HepG2 (cell line): ENCODE data around the gene LTB4R2. TPM values are rescaled to one million over a fixed set of nuclear protein-coding genes. Genes with fewer than 3 reads are reported as not detected.

ENCODE experiments used
- BRF2 ChIP-seq: sonication (generic); formaldehyde crosslinking; IDR thresholded peaks from 2 replicates; pipeline ENCODE4 v1.8.1; 2022; ENCODE audit warnings: mild to moderate bottlenecking, missing genetic modification reagents
- CBX1 ChIP-seq: IDR thresholded peaks from one replicate; pipeline ENCODE4 v1.6.1; 2016; ENCODE audit warnings: antibody characterized with exemption, low read depth
- GATAD2A ChIP-seq: IDR thresholded peaks from 2 replicates; pipeline ENCODE4 v1.6.1; 2016
- HMG20A ChIP-seq: IDR thresholded peaks from 2 replicates; pipeline ENCODE4 v1.6.1; 2016; ENCODE audit warnings: borderline replicate concordance
- HOXA9 ChIP-seq: sonication (generic); formaldehyde crosslinking; IDR thresholded peaks from 2 replicates; pipeline ENCODE4 v1.8.1; 2022; ENCODE audit warnings: missing genetic modification reagents, mild to moderate bottlenecking, moderate library complexity, borderline replicate concordance
- LCORL ChIP-seq, 2 experiments: fragments of 450-650 bp in 1 of 2; sonication (generic) in 1 of 2; formaldehyde crosslinking in 1 of 2; IDR thresholded peaks; 2 replicates each; pipeline versions ENCODE4 v1.5.0 to v1.6.1; 2017 to 2020; ENCODE audit warnings: antibody characterized with exemption in 1 of 2, missing genetic modification reagents in 1 of 2
- MLX ChIP-seq: IDR thresholded peaks from 2 replicates; pipeline ENCODE4 v1.6.1; 2016
- NFATC3 ChIP-seq: sonication (generic); formaldehyde crosslinking; IDR thresholded peaks from 2 replicates; pipeline ENCODE4 v1.5.1; 2020; ENCODE audit warnings: mild to moderate bottlenecking, missing genetic modification reagents
- NRL ChIP-seq: sonication (generic); formaldehyde crosslinking; IDR thresholded peaks from 2 replicates; pipeline ENCODE4 v1.5.0; 2020; ENCODE audit warnings: missing genetic modification reagents, mild to moderate bottlenecking, moderate library complexity, borderline replicate concordance
- PCBP2 ChIP-seq: fragments of 200-400 bp; formaldehyde crosslinking; optimal IDR thresholded peaks from 2 replicates; pipeline ENCODE3; 2018; ENCODE audit warnings: low read length, low read depth; ENCODE audit not compliant: poor library complexity, severe bottlenecking
- PHF20 ChIP-seq: sonication (generic); formaldehyde crosslinking; IDR thresholded peaks from 2 replicates; pipeline ENCODE4 v1.5.0; 2020; ENCODE audit warnings: mild to moderate bottlenecking, missing genetic modification reagents
- PHF5A ChIP-seq: IDR thresholded peaks from one replicate; pipeline ENCODE4 v1.6.1; 2018; ENCODE audit warnings: low read depth, missing genetic modification reagents; ENCODE audit not compliant: unreplicated experiment
- TOPORS ChIP-seq: sonication (generic); formaldehyde crosslinking; IDR thresholded peaks from 2 replicates; pipeline ENCODE4 v1.8.0; 2023; ENCODE audit warnings: mild to moderate bottlenecking, missing genetic modification reagents
- U2AF1 ChIP-seq: fragments of 200-400 bp; formaldehyde crosslinking; optimal IDR thresholded peaks from 2 replicates; pipeline ENCODE3; 2017; ENCODE audit warnings: mild to moderate bottlenecking, low read depth, low read length
- U2AF2 ChIP-seq: fragments of 200-400 bp; formaldehyde crosslinking; IDR thresholded peaks from 2 replicates; pipeline ENCODE4 v1.6.1; 2017; ENCODE audit warnings: low read depth, mild to moderate bottlenecking, low read length
- ZBTB42 ChIP-seq: sonication (generic); formaldehyde crosslinking; IDR thresholded peaks from 2 replicates; pipeline ENCODE4 v1.5.0; 2020; ENCODE audit warnings: mild to moderate bottlenecking, missing genetic modification reagents
- ZFP41 ChIP-seq: sonication (generic); formaldehyde crosslinking; IDR thresholded peaks from 2 replicates; pipeline ENCODE4 v1.4.0; 2020; ENCODE audit warnings: mild to moderate bottlenecking, missing genetic modification reagents, borderline replicate concordance
- ZNF33A ChIP-seq: sonication (generic); formaldehyde crosslinking; IDR thresholded peaks from 2 replicates; pipeline ENCODE4 v1.5.1; 2020; ENCODE audit warnings: missing genetic modification reagents, mild to moderate bottlenecking, moderate library complexity, borderline replicate concordance
- ZNF382 ChIP-seq: sonication (generic); formaldehyde crosslinking; IDR thresholded peaks from 2 replicates; pipeline ENCODE4 v1.5.0; 2020; ENCODE audit warnings: missing genetic modification reagents, mild to moderate bottlenecking, borderline replicate concordance
- ZNF432 ChIP-seq: sonication (generic); formaldehyde crosslinking; IDR thresholded peaks from 2 replicates; pipeline ENCODE4 v1.5.0; 2020; ENCODE audit warnings: missing genetic modification reagents, mild to moderate bottlenecking, borderline replicate concordance
- ZNF546 ChIP-seq: sonication (generic); formaldehyde crosslinking; conservative IDR thresholded peaks from 2 replicates; pipeline ENCODE4 v1.8.1; 2023; ENCODE audit warnings: mild to moderate bottlenecking, missing genetic modification reagents
- ZNF558 ChIP-seq: sonication (generic); formaldehyde crosslinking; IDR thresholded peaks from 2 replicates; pipeline ENCODE4 v1.9.0; 2022; ENCODE audit warnings: mild to moderate bottlenecking, missing genetic modification reagents, borderline replicate concordance
- ZNF605 ChIP-seq: sonication (generic); formaldehyde crosslinking; IDR thresholded peaks from 2 replicates; pipeline ENCODE4 v1.8.0; 2022; ENCODE audit warnings: mild to moderate bottlenecking, missing genetic modification reagents
- ZNF790 ChIP-seq: sonication (generic); formaldehyde crosslinking; IDR thresholded peaks from 2 replicates; pipeline ENCODE4 v1.8.0; 2022; ENCODE audit warnings: missing genetic modification reagents, mild to moderate bottlenecking, borderline replicate concordance
- ZSCAN25 ChIP-seq: sonication (generic); formaldehyde crosslinking; IDR thresholded peaks from 2 replicates; pipeline ENCODE4 v1.8.0; 2022; ENCODE audit warnings: mild to moderate bottlenecking, missing genetic modification reagents
- ZSCAN30 ChIP-seq: sonication (generic); formaldehyde crosslinking; IDR thresholded peaks from 2 replicates; pipeline ENCODE4 v1.5.0; 2020; ENCODE audit warnings: mild to moderate bottlenecking, missing genetic modification reagents
- polyA plus RNA-seq, 8 experiments: library from polyadenylated mRNA; depleted of rRNA in 3 of 8; stranded (reverse) in 7 of 8; unstranded in 1 of 8; fragments of >200 nt; fragmentation: Illumina TruSeq in 4 of 8; extraction: Trizol in 4 of 8; gene quantifications; 2 replicates each; pipeline versions ENCODE4 v1.2.1 to v1.2.3, GENCODE V29; 2011 to 2016; ENCODE audit warnings: low read depth in 4 of 8, missing spikeins in 1 of 8, mixed read lengths in 1 of 8; ENCODE audit not compliant: insufficient read depth in 1 of 8
- total RNA-seq, 5 experiments: library from RNA; depleted of rRNA; stranded (reverse); fragments of >200 nt; fragmentation: Illumina TruSeq; extraction: Trizol; gene quantifications; 2 replicates each; pipeline ENCODE4 v1.2.3, GENCODE V29; 2016; ENCODE audit warnings: low read depth in 1 of 5
- TF ChIP-seq, protein P1 (sequence below): sonication (generic); formaldehyde crosslinking; IDR thresholded peaks from 2 replicates; pipeline ENCODE4 v1.4.0; 2020; ENCODE audit warnings: missing genetic modification reagents, borderline replicate concordance

LTB4R2 gene
- total and polyA plus RNA-seq, 2 of the 13 experiments (the other 11 are each of a cell fraction or from before 2014, with no cell fraction given), result 3.9 to 6.9 TPM

DNA sequence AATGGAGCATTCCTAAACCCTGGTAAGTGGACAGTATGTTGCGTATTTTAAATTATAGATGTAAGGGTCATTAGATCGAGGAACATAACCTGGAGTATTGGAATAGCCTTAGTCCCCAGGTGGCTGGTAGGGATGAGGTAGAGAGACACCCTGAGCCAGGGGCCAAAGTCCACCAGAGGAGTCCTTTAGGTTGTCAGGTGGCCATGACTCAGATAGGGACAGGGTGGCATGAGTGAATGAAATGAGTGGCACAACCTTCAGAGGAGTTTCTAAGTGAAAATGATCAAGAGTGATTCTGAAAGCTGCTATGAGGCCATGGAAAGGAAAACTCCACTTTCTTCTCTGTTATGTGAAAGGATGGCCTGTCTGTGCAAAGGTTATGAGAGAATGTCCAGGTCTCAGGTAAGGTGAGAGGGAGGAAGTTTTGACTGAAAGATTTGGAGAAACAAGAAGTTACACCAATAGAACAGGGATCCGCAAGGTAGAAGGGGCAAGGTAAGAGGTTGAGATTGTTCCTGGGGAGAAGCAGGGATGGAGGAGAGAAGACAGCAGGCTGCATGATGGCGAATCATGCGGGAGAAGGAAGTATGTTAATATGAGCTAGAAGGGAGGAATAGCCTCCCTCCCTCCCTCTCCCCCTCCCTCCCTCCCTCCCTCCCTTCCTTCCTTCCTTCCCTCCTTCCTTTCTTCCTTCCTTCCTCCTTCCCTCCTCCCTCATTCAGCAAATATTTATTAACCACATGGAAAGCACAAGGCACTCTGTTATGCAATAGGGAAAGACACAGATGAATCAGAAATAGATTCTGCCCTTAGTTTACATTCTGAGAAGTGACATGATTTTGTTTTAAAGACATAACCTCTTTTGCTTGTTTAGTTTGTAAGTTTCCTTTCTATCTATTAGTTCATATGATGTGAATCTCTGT, 43.9 kb downstream of the LTB4R2 start (continued):
- TF ChIP-seq ZNF432 (CRISPR knock-in tag) (no peak), LCORL (IDR thresholded peaks at IDR 0.05) (no peak), LCORL (CRISPR knock-in tag; IDR thresholded peaks at IDR 0.05) (no peak), ZNF605 (no peak), PCBP2 (peak; percentile 94), HMG20A (CRISPR knock-in tag) (peak; percentile 48), ZNF790 (no peak), U2AF1 (no peak), ZSCAN30 (CRISPR knock-in tag) (0 out of 2 replicates have a peak, but pooled peaks have one; percentile 33), BRF2 (CRISPR knock-in tag) (no peak), U2AF2 (no peak), MLX (CRISPR knock-in tag) (0 out of 2 replicates have a peak, but pooled peaks have one; percentile 17), GATAD2A (CRISPR knock-in tag) (0 out of 2 replicates have a peak, but pooled peaks have one; percentile 28), ZNF33A (CRISPR knock-in tag) (no peak), PHF5A (no peak), NFATC3 (CRISPR knock-in tag) (no peak), TOPORS (CRISPR knock-in tag) (no peak), ZNF558 (CRISPR knock-in tag) (no peak), ZSCAN25 (CRISPR knock-in tag) (peak; percentile 85; the same call in 1 of the 2 replicates), PHF20 (CRISPR knock-in tag) (no peak), HOXA9 (CRISPR knock-in tag) (no peak), ZFP41 (no peak), ZNF382 (CRISPR knock-in tag) (0 out of 2 replicates have a peak, but pooled peaks have one; percentile 33), ZBTB42 (CRISPR knock-in tag) (no peak), ZNF546 (CRISPR knock-in tag) (no peak), CBX1 (no peak), NRL (CRISPR knock-in tag) (no peak)
- TF ChIP-seq, protein P1, sequence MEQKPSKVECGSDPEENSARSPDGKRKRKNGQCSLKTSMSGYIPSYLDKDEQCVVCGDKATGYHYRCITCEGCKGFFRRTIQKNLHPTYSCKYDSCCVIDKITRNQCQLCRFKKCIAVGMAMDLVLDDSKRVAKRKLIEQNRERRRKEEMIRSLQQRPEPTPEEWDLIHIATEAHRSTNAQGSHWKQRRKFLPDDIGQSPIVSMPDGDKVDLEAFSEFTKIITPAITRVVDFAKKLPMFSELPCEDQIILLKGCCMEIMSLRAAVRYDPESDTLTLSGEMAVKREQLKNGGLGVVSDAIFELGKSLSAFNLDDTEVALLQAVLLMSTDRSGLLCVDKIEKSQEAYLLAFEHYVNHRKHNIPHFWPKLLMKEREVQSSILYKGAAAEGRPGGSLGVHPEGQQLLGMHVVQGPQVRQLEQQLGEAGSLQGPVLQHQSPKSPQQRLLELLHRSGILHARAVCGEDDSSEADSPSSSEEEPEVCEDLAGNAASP, result no peak
